ENCODE results near the gene NLRC5. TPM values are rescaled to one million over a fixed set of nuclear protein-coding genes. Genes with fewer than 3 reads are reported as not detected.
"Not testable (repeated sequence)": the region's sequence is repeated elsewhere in the genome, so short reads cannot be mapped to it uniquely, and the experiment has no call there.

Gene NLRC5
- total RNA-seq, 1 experiment from 2014 or later: 2.4 TPM

DNA sequence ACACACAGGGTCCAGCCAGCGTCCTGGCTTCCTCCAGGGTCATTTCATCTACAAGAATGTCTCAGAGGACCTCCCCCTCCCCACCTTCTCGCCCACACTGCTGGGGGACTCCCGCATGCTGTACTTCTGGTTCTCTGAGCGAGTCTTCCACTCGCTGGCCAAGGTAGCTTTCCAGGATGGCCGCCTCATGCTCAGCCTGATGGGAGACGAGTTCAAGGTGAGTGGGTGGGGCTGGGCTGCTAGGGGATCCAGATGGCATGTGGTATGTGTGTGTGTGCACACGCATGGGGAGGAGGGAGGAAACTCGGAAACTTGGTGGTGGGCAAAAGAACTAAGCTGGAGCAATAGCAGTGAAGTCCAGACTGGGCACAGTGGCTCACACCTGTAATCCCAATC lies 16.1 kb upstream of the NLRC5 start:
- TF ChIP-seq, protein P1, sequence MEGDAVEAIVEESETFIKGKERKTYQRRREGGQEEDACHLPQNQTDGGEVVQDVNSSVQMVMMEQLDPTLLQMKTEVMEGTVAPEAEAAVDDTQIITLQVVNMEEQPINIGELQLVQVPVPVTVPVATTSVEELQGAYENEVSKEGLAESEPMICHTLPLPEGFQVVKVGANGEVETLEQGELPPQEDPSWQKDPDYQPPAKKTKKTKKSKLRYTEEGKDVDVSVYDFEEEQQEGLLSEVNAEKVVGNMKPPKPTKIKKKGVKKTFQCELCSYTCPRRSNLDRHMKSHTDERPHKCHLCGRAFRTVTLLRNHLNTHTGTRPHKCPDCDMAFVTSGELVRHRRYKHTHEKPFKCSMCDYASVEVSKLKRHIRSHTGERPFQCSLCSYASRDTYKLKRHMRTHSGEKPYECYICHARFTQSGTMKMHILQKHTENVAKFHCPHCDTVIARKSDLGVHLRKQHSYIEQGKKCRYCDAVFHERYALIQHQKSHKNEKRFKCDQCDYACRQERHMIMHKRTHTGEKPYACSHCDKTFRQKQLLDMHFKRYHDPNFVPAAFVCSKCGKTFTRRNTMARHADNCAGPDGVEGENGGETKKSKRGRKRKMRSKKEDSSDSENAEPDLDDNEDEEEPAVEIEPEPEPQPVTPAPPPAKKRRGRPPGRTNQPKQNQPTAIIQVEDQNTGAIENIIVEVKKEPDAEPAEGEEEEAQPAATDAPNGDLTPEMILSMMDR (conservative IDR thresholded peaks at IDR 0.05): no peak
- Mint-ChIP-seq H3K9me3 (peaks cover 0 to 2% of the 10 kb centered on the region in 2 experiments; a peak in 2 of 5 replicates), H3K27me3 (ENCODE audit: low read depth) (peaks cover 6% of the 10 kb centered on the region), H3K4me3 (no peak overlapping the region), H3K27ac (no peak overlapping the region; a peak in 1 of 7 replicates), H3K36me3 (ENCODE audit: insufficient read depth in 1 of 3, low read depth in 3 of 3) (no peaks in the 10 kb centered on the region), H3K4me1 (no peaks in the 10 kb centered on the region)
- H3T11ph ChIP-seq (ENCODE audit: low read length): no peak overlapping the region
- H3K4ac ChIP-seq (ENCODE audit: low read depth, low read length): no peak overlapping the region
- H3K27ac ChIP-seq (ENCODE audit: insufficient read length, low read depth, low read length): no peak overlapping the region
- H3K14ac ChIP-seq (ENCODE audit: insufficient read depth, low read length): no peak overlapping the region
- H4K20me1 ChIP-seq (ENCODE audit: control insufficient read depth, insufficient read depth, insufficient read length): no peaks in the 10 kb centered on the region
- no peak overlapping the region for H2BK15ac ChIP-seq (ENCODE audit: low read depth, low read length)
- H2BK120ac ChIP-seq (ENCODE audit: low read depth, low read length, poor library complexity, severe bottlenecking): no peak overlapping the region
- no peak overlapping the region for H3K4me2 ChIP-seq (ENCODE audit: insufficient read depth, insufficient read length, low read length)
- H2AK5ac ChIP-seq (ENCODE audit: insufficient read length, low read length): no peak overlapping the region
- no peaks in the 10 kb centered on the region for H3K4me1 ChIP-seq (ENCODE audit: insufficient read depth, low read length)
- no peak overlapping the region for H2BK12ac ChIP-seq (ENCODE audit: insufficient read length, low read depth, low read length)
- no peak overlapping the region for H4K8ac ChIP-seq (replicated peaks; ENCODE audit: insufficient read length, low read depth, low read length)
- no peaks in the 10 kb centered on the region for H3K79me1 ChIP-seq (ENCODE audit: insufficient read depth, low read depth, low read length, poor library complexity, severe bottlenecking)
- H3K9ac ChIP-seq (ENCODE audit: extremely low read depth, insufficient read length, low read length): no peak overlapping the region
- H3K27me3 ChIP-seq (ENCODE audit: insufficient read depth, low read length): no peaks in the 10 kb centered on the region
- no peak for DNase-seq
- H3K18ac ChIP-seq (ENCODE audit: insufficient read length, low read depth, low read length): no peak overlapping the region
- H4K91ac ChIP-seq (ENCODE audit: insufficient read length, low read depth, low read length): no peak overlapping the region
- no peaks in the 10 kb centered on the region for H3K9me3 ChIP-seq (ENCODE audit: control insufficient read depth, low read depth, low read length)
- no peaks in the 10 kb centered on the region for H3K23me2 ChIP-seq (ENCODE audit: insufficient read length, low read depth, low read length, poor library complexity, severe bottlenecking)
- H2BK20ac ChIP-seq (ENCODE audit: low read depth, low read length, poor library complexity, severe bottlenecking): no peak overlapping the region
- H3K23ac ChIP-seq (ENCODE audit: insufficient read length, low read depth, low read length): no peak overlapping the region
- no peak overlapping the region for H2BK5ac ChIP-seq (ENCODE audit: insufficient read length, low read length)
- H3K79me2 ChIP-seq (ENCODE audit: insufficient read depth, low read length): no peaks in the 10 kb centered on the region
- H3K56ac ChIP-seq (ENCODE audit: insufficient read length, low read depth, low read length): no peak overlapping the region
- H4K5ac ChIP-seq (ENCODE audit: insufficient read length, low read depth, low read length): no peak overlapping the region
- no peak overlapping the region for H2AFZ ChIP-seq (ENCODE audit: low read length)
- WGBS (ENCODE audit: extremely low coverage, insufficient read length, low lambda C conversion rate): no CpG with 5 or more reads among the region's 9 CpGs

DNA sequence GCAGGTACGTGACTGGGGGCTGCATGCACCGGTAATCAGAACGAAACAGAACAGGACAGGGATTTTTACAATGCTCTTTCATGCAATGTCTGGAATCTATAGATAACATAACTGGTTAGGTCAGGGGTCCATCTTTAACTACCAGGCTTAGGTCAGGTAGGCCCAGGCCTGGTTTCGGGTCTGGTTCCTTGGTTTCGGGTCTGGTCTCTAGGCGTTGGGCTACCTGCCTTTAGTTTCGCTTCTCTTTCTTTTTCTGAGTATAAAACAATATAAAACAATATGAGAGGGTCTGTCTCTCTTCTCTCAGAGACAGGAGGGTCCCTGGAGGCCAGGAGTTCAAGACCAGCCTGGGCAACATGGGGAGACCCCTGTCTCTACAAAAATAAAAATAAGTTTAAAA lies 15.5 kb upstream of the NLRC5 start:
- H3K36me3 Mint-ChIP-seq (ENCODE audit: insufficient read depth in 1 of 3, low read depth in 3 of 3); H3K27me3 Mint-ChIP-seq (ENCODE audit: low read depth); H3K4me2 ChIP-seq (ENCODE audit: insufficient read depth, insufficient read length, low read length); H3K4me1 Mint-ChIP-seq; H2BK5ac ChIP-seq (ENCODE audit: insufficient read length, low read length); H3K79me1 ChIP-seq (ENCODE audit: insufficient read depth, low read depth, low read length, poor library complexity, severe bottlenecking); H3K4ac ChIP-seq (ENCODE audit: low read depth, low read length); H4K5ac ChIP-seq (ENCODE audit: insufficient read length, low read depth, low read length); H2BK15ac ChIP-seq (ENCODE audit: low read depth, low read length); H3K9me3 Mint-ChIP-seq; H4K8ac ChIP-seq (replicated peaks; ENCODE audit: insufficient read length, low read depth, low read length); H2BK20ac ChIP-seq (ENCODE audit: low read depth, low read length, poor library complexity, severe bottlenecking); H3K18ac ChIP-seq (ENCODE audit: insufficient read length, low read depth, low read length); H3T11ph ChIP-seq (ENCODE audit: low read length); H3K4me1 ChIP-seq (ENCODE audit: insufficient read depth, low read length); H3K79me2 ChIP-seq (ENCODE audit: insufficient read depth, low read length); H3K56ac ChIP-seq (ENCODE audit: insufficient read length, low read depth, low read length); H3K27ac ChIP-seq (ENCODE audit: insufficient read length, low read depth, low read length); H3K23ac ChIP-seq (ENCODE audit: insufficient read length, low read depth, low read length); H2BK12ac ChIP-seq (ENCODE audit: insufficient read length, low read depth, low read length); H3K4me3 Mint-ChIP-seq; DNase-seq; H4K91ac ChIP-seq (ENCODE audit: insufficient read length, low read depth, low read length); H2BK120ac ChIP-seq (ENCODE audit: low read depth, low read length, poor library complexity, severe bottlenecking); H4K20me1 ChIP-seq (ENCODE audit: control insufficient read depth, insufficient read depth, insufficient read length); H3K9me3 ChIP-seq (ENCODE audit: control insufficient read depth, low read depth, low read length); H3K27ac Mint-ChIP-seq; H3K23me2 ChIP-seq (ENCODE audit: insufficient read length, low read depth, low read length, poor library complexity, severe bottlenecking); H3K27me3 ChIP-seq (ENCODE audit: insufficient read depth, low read length); H3K14ac ChIP-seq (ENCODE audit: insufficient read depth, low read length); H3K9ac ChIP-seq (ENCODE audit: extremely low read depth, insufficient read length, low read length); H2AFZ ChIP-seq (ENCODE audit: low read length); H2AK5ac ChIP-seq (ENCODE audit: insufficient read length, low read length): not testable (repeated sequence)
- no CpG with 5 or more reads among the region's 7 CpGs for WGBS (ENCODE audit: extremely low coverage, insufficient read length, low lambda C conversion rate)

Data from H9 (cell line).